Brain microvascular endothelial cell (primary cell): ENCODE measurements around the gene NBDY.

Experiments
- DNase-seq: peaks from one replicate; pipeline ENCODE4 v3.0.0-alpha.2; 2020
- H3K27ac ChIP-seq: fragments of 250-450 bp; sonication (Bioruptor Pico); 2 replicates; pipeline ENCODE4 v1.5.1; 2020; ENCODE audit warnings: mild to moderate bottlenecking, moderate library complexity
- H3K27me3 ChIP-seq: fragments of 250-450 bp; sonication (Bioruptor Pico); replicated peaks from 2 replicates; pipeline ENCODE4 v1.5.1; 2020; ENCODE audit warnings: mild to moderate bottlenecking
- H3K36me3 ChIP-seq: fragments of 250-450 bp; sonication (Bioruptor Pico); replicated peaks from 2 replicates; pipeline ENCODE4 v1.5.1; 2020; ENCODE audit warnings: mild to moderate bottlenecking
- H3K4me3 ChIP-seq: 2 replicates; pipeline ENCODE4 v1.5.1; 2011; ENCODE audit warnings: low read depth, mild to moderate bottlenecking, control low read depth, low read length, moderate library complexity
- in situ Hi-C: cut with HindIII; loops from 2 replicates; pipeline ENCODE4 v1.10.0; 2017; ENCODE audit warnings: low sequenced_read_pairs, low pct_ligation_motif_present
- TF ChIP-seq, protein P1 (sequence below): IDR thresholded peaks from 2 replicates; pipeline ENCODE4 v1.5.1; 2011; ENCODE audit warnings: low read depth, mild to moderate bottlenecking, moderate library complexity, low read length, control low read depth, inconsistent platforms; ENCODE audit errors: missing control alignments

The NBDY gene

DNA sequence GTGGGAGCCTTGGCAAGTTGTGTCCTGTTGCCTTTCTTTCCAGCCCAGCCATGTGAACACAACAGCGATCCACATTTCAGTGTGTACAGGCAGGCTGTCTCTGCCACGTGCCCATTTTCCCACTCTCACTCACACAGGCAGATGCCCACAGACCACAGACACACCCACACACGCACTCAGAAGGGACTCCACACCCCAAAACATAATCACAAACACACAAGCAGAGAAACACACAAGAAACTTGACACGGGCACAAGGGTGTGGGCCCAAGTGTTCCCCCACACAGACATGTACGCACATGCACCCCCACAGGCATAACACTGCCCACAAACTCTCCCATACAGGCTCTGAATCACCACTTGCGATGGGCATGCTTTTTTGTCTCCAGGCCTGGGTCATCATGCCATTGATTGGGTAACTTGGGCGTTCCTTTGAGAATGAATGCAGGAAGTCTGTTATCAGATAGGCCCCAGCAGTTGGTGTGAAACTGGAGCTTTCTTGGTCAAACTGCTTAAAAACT lies 84.3 kb downstream of the NBDY start:
- in situ Hi-C loops, result no loop called here
- Histone ChIP-seq H3K4me3 (no peak overlapping the region), H3K27ac (no peak overlapping the region), H3K36me3 (no peaks in the 10 kb centered on the region), H3K27me3 (no peaks in the 10 kb centered on the region)
- peak; percentile 50 for DNase-seq
- TF ChIP-seq, protein P1, sequence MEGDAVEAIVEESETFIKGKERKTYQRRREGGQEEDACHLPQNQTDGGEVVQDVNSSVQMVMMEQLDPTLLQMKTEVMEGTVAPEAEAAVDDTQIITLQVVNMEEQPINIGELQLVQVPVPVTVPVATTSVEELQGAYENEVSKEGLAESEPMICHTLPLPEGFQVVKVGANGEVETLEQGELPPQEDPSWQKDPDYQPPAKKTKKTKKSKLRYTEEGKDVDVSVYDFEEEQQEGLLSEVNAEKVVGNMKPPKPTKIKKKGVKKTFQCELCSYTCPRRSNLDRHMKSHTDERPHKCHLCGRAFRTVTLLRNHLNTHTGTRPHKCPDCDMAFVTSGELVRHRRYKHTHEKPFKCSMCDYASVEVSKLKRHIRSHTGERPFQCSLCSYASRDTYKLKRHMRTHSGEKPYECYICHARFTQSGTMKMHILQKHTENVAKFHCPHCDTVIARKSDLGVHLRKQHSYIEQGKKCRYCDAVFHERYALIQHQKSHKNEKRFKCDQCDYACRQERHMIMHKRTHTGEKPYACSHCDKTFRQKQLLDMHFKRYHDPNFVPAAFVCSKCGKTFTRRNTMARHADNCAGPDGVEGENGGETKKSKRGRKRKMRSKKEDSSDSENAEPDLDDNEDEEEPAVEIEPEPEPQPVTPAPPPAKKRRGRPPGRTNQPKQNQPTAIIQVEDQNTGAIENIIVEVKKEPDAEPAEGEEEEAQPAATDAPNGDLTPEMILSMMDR, result no peak

DNA sequence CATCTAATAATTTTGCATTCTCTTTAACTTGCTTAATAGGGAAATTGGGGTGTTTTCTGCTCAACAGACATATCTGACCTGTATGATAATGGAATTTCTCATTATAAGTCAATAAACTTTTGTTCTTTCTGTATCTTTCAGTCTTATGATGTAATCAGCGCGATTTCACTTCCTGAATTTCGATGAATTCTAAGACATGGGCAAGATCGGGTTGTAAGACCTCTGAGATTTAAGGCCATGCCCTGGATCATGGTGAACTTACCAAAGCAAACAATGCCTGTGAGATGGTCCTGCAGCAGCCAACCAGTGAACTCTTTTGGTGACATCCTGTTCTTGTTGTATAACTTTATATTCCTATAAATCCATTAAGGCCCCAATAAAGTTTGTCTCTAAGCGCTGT lies 88.1 kb downstream of the NBDY start:
- Histone ChIP-seq H3K27me3 (no peaks in the 10 kb centered on the region), H3K36me3 (no peaks in the 10 kb centered on the region), H3K27ac (no peak overlapping the region), H3K4me3 (no peak overlapping the region)
- TF ChIP-seq, protein P1, result no peak
- DNase-seq, result no peak
- in situ Hi-C loops, result no loop called here

DNA sequence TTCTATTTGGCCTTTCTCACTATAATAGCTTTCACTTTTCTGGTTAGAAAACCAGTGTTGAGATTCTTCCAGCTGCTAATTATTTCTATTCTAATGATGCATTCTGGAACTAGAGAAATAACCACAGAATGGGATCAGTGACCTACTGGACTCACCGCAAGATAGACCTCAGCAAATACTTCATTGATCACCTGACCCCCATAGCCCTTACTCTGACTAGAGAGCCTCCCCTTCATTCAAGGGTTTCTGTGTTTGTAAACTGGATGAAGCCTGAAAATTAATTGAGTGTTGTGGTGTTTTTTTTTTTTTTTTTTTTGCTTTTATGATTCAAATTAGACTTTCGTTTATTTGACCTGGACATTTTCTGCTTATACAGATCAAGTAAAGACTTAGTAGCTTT lies 97.0 kb downstream of the NBDY start:
- Histone ChIP-seq H3K27me3 (no peaks in the 10 kb centered on the region), H3K27ac (no peak overlapping the region), H3K4me3 (no peak overlapping the region), H3K36me3 (no peaks in the 10 kb centered on the region)
- no peak for DNase-seq
- in situ Hi-C loops, result no loop called here
- TF ChIP-seq, protein P1, result no peak

DNA sequence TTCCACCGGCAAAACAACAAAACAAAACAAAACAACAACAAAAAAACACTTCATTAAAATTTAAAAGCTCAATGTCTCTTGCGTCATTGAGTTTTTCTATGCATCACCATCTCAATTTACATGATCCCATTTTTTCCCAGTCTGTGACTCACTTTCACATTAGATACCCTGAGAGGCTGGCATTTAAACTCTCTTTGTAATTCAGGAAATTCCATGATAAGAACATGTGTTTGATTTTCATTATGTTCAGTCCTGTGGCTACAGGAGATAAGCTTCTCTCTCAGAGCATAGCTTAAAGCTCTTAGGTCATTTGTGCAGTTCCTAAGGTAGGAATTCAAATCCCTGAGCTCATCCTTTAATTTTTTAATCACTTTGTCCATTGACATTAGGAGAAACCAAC lies 104.6 kb downstream of the NBDY start:
- no peak for DNase-seq
- H3K27ac ChIP-seq, result no peak overlapping the region
- H3K27me3 ChIP-seq, result no peaks in the 10 kb centered on the region
- H3K36me3 ChIP-seq, result no peaks in the 10 kb centered on the region
- H3K4me3 ChIP-seq, result no peak overlapping the region
- in situ Hi-C loops, result no loop called here
- TF ChIP-seq, protein P1, result no peak

DNA sequence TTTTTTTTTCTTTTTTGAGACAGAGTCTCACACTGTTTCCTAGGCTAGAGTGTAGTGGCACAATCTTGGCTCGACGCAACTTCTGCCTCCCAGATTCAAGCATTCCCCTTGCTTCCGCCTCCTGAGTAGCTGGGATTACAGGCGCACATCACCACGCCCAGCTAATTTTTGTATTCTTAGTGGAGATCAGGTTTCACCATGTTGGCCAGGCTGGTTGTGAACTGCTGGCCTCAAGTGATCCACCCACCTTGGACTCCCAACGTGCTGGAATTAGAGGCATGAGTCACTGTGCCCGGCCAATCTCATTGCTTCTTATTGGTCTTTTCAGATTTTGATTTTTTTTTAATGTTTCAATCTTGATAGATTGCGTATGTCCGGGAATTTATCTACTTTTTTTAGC lies 124.4 kb downstream of the NBDY start:
- TF ChIP-seq, protein P1, result no peak
- H3K36me3 ChIP-seq, result no peaks in the 10 kb centered on the region
- DNase-seq, result no peak
- H3K4me3 ChIP-seq, result no peak overlapping the region
- H3K27ac ChIP-seq, result no peak overlapping the region
- H3K27me3 ChIP-seq, result no peaks in the 10 kb centered on the region
- in situ Hi-C loops, result no loop called here

DNA sequence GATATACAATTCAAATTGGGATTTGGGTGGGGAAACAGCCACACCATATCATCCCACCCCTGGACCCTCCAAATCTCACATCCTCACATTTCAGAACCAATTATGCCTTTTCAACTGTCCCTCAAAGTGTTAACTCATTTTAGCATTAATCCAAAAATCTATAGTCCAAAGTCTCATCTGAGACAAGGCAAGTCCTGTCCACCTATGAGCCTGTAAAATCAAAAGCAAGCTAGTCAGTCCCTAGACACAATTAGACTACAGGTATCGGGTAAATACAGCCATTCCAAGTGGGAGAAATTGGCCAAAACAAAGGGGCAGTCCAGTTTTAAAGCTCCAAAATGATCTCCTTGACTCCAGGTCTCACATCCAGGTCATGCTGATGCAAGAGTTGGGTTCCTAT lies 128.0 kb downstream of the NBDY start:
- in situ Hi-C loops, result no loop called here
- Histone ChIP-seq H3K36me3 (no peaks in the 10 kb centered on the region), H3K27me3 (no peaks in the 10 kb centered on the region), H3K4me3 (no peak overlapping the region), H3K27ac (no peak overlapping the region)
- TF ChIP-seq, protein P1, result no peak
- no peak for DNase-seq
